ENCODE results near the gene ZNF664.

DNA sequence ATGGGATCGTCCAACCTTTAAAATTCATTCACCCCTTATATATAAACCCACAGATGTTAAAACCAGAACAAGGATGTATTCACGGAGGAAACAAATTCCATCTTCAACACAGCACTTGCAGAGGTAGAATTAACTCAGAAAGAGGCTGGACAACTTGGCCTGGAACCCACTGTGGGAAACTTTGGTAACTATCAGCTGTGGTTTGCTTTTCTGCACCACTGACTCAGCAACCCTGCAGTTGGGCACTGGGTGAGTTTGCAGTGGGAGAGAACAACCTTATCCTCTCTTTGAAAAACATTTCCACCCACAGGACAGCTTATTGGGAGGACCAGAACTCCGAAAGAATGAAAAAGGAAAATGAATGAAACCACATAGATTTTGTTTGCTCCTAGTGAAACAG is 66.3 kb downstream of the ZNF664 start:
- TF ChIP-seq, protein P1, sequence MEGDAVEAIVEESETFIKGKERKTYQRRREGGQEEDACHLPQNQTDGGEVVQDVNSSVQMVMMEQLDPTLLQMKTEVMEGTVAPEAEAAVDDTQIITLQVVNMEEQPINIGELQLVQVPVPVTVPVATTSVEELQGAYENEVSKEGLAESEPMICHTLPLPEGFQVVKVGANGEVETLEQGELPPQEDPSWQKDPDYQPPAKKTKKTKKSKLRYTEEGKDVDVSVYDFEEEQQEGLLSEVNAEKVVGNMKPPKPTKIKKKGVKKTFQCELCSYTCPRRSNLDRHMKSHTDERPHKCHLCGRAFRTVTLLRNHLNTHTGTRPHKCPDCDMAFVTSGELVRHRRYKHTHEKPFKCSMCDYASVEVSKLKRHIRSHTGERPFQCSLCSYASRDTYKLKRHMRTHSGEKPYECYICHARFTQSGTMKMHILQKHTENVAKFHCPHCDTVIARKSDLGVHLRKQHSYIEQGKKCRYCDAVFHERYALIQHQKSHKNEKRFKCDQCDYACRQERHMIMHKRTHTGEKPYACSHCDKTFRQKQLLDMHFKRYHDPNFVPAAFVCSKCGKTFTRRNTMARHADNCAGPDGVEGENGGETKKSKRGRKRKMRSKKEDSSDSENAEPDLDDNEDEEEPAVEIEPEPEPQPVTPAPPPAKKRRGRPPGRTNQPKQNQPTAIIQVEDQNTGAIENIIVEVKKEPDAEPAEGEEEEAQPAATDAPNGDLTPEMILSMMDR (IDR thresholded peaks at IDR 0.05): no peak
- TF ChIP-seq POLR2A (IDR thresholded peaks at IDR 0.05) (no peak), EP300 (IDR thresholded peaks at IDR 0.05) (no peak)
